HL-60 (cell line): Measurements from ENCODE around the gene C13orf42.

Source experiments
- DNase-seq, 2 experiments: peaks; one replicate each; pipeline ENCODE4 v3.0.0-alpha.2; 2010 to 2020; ENCODE audit warnings: low read depth in 1 of 2, low spot score in 1 of 2
- H3K27ac ChIP-seq: fragments of 250-450 bp; sonication (Bioruptor Pico); replicated peaks from 2 replicates; pipeline ENCODE4 v1.5.1; 2020; ENCODE audit warnings: mild to moderate bottlenecking, moderate library complexity
- H3K27me3 ChIP-seq: fragments of 250-450 bp; sonication (Bioruptor Pico); 2 replicates; pipeline ENCODE4 v1.5.1; 2021; ENCODE audit warnings: mild to moderate bottlenecking, moderate library complexity; ENCODE audit not compliant: insufficient read depth, poor library complexity, severe bottlenecking
- H3K4me3 ChIP-seq: replicated peaks from 2 replicates; pipeline ENCODE4 v1.5.1; 2011; ENCODE audit warnings: mild to moderate bottlenecking, control low read depth, low read length; ENCODE audit not compliant: insufficient read depth
- CTCF ChIP-seq: IDR thresholded peaks from one replicate; pipeline ENCODE4 v1.5.1; 2011; ENCODE audit warnings: low read length, control low read depth, inconsistent platforms; ENCODE audit not compliant: insufficient read depth
- GABPA ChIP-seq: IDR thresholded peaks from 2 replicates; pipeline ENCODE4 v1.6.1; 2012; ENCODE audit warnings: low read depth
- POLR2AphosphoS5 ChIP-seq: IDR thresholded peaks from 2 replicates; pipeline ENCODE4 v1.6.1; 2012; ENCODE audit warnings: low read depth
- SPI1 ChIP-seq: IDR thresholded peaks from 2 replicates; pipeline ENCODE4 v1.6.1; 2012; ENCODE audit warnings: low read depth, mild to moderate bottlenecking, borderline replicate concordance
- TF ChIP-seq, protein P1 (sequence below): IDR thresholded peaks from 2 replicates; pipeline ENCODE4 v1.6.1; 2012; ENCODE audit warnings: low read depth; ENCODE audit not compliant: insufficient replicate concordance

C13orf42 gene

GRCh38 chr13:51148223-51148951, 37.3 kb upstream of the C13orf42 start:
- H3K4me3 ChIP-seq: no peak overlapping the region
- no peak overlapping the region for H3K27ac ChIP-seq
- no peak for DNase-seq
- TF ChIP-seq, protein P1, sequence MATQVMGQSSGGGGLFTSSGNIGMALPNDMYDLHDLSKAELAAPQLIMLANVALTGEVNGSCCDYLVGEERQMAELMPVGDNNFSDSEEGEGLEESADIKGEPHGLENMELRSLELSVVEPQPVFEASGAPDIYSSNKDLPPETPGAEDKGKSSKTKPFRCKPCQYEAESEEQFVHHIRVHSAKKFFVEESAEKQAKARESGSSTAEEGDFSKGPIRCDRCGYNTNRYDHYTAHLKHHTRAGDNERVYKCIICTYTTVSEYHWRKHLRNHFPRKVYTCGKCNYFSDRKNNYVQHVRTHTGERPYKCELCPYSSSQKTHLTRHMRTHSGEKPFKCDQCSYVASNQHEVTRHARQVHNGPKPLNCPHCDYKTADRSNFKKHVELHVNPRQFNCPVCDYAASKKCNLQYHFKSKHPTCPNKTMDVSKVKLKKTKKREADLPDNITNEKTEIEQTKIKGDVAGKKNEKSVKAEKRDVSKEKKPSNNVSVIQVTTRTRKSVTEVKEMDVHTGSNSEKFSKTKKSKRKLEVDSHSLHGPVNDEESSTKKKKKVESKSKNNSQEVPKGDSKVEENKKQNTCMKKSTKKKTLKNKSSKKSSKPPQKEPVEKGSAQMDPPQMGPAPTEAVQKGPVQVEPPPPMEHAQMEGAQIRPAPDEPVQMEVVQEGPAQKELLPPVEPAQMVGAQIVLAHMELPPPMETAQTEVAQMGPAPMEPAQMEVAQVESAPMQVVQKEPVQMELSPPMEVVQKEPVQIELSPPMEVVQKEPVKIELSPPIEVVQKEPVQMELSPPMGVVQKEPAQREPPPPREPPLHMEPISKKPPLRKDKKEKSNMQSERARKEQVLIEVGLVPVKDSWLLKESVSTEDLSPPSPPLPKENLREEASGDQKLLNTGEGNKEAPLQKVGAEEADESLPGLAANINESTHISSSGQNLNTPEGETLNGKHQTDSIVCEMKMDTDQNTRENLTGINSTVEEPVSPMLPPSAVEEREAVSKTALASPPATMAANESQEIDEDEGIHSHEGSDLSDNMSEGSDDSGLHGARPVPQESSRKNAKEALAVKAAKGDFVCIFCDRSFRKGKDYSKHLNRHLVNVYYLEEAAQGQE: no peak
- TF ChIP-seq CTCF: no peak
- TF ChIP-seq POLR2AphosphoS5: no peak
- no peak for TF ChIP-seq SPI1
- TF ChIP-seq GABPA: no peak
- peaks cover 2% of the 10 kb centered on the region for H3K27me3 ChIP-seq

GRCh38 chr13:51147732-51148131, 36.7 kb upstream of the C13orf42 start:
- Histone ChIP-seq H3K4me3 (no peak overlapping the region), H3K27me3 (peaks cover 2% of the 10 kb centered on the region), H3K27ac (no peak overlapping the region)
- no peak for DNase-seq
- TF ChIP-seq CTCF (no peak), GABPA (no peak), SPI1 (no peak), POLR2AphosphoS5 (no peak)
- TF ChIP-seq, protein P1: no peak

DNA sequence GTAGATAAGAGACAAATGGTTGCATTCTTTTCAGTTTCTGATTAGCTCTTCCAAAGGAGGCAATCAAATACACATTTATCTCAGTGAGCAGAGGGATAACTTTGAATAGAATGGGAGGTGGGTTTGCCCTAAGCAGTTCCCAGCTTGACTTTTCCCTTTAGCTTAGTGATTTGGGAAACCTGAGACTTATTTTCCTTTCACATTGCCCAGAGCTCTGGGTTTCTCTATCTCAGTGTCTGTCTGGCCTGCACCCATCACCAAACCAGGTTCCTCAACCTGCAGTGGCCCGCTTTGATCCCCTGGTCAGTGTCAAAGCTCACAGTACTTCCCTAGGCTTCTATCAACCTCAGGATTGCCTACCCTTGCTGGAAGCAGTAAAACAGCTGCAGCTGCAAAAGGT, 35.6 kb upstream of the C13orf42 start:
- Histone ChIP-seq H3K4me3 (no peak overlapping the region), H3K27ac (no peak overlapping the region), H3K27me3 (peaks cover 2% of the 10 kb centered on the region)
- no peak for TF ChIP-seq POLR2AphosphoS5
- no peak for TF ChIP-seq CTCF
- TF ChIP-seq GABPA: no peak
- TF ChIP-seq, protein P1: no peak
- TF ChIP-seq SPI1: no peak
- DNase-seq: no peak
